ENCODE data around the gene MNT.

The MNT gene

DNA sequence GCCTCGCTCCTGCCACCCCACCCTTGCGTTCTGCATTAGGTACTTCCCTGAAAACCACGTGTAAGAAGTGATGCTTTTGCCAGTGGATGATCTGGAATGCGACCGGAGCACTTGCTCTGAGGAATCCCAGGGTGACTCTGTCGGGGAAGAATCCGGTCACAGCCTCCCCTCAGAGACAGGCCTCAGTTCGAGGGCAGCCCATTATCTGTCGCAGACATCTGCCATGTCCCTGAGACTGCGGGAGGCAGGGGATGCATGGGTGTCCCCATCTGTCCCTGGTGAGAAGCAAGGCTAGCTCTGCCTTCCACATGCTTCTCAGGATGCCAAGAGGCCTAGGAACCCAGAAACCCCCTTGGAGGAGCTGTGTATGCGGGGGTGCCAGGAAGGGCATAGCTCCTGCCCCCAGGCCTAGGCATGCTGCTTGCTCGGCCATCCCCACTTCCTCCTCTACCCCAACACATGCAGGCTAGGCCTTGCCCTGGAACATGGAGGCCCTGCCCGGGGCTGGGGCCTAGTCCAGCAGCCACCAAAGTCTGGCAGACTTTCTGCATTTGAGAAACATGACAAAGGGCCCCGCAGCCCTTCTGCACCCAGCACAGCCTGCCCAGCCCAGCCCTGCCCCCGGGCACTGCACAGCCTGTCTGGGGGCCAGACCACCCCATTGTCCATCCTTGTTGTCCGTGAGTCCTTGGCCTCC lies 20.5 kb downstream of the MNT start:
- DNase-seq: no peak

DNA sequence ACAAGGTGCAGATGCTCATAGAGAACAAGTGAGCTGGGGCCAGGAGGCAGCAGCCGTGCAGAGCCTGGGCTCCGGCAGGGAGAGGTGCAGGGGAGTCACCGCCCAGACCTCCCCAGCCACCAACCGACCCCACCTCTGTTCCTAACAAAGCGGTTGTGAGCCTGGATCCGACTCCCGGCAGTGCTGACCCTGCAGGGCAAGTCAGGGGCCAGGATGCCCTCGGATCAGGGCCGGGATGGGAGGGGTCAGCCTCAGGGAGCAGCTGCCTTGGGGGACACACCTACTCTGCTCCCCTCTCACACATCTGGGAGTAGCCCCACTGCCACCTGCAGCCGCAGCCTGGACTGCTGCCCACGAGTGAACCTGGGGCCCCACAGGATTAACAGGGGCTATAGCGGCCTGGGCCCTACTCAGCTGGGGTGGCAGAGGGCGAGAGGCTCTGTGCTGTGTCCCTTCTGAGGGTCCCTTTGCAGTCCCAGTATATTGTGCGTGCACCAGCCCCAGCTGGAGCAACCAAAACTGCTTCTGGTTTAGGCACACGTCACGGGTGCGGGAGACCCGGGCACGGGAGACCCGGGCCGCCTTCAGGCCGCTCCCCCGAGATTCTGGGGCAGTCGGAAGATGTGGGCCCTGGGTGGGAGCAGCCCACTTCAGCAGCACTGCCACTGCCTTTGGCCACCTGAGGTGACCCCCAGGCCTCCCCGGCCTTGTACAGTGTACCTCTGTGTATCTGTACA lies 21.2 kb downstream of the MNT start:
- DNase-seq: no peak

DNA sequence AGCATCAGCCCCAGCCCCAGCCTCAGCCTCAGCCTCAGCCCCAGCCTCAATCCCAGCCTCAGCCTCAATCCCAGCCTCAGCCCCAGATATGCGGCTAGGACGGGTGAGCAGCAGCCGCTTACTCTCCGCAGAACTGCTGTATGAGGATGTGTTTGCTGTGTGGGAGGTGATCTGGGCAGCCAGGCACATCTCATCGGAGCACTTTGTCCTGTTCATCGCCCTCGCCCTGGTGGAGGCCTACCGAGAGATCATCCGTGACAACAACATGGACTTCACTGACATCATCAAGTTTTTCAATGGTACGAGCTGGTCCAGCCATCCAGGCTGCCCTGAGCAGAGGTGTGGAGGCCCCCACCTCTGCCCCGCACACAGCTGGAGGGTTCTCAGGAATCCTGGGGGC lies 22.0 kb downstream of the MNT start:
- DNase-seq: no peak

DNA sequence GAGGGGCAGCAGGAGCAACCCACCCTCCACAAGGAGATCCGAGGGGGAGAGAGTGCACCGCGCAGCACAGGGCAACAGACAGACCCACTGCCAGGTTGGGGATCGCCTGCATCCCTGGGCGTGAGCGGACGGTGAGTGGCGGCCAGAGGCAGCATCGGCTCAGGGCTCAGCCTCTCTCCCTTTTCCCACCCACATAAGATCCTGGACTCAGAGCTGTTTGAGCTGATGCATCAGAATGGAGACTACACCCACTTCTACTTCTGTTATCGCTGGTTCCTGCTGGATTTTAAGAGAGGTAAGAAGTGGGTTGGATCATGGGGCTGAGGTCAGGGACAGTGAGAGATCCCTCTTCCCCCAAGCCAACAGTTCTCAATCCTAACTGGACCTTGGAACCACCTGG lies 23.2 kb downstream of the MNT start:
- DNase-seq: no peak

DNA sequence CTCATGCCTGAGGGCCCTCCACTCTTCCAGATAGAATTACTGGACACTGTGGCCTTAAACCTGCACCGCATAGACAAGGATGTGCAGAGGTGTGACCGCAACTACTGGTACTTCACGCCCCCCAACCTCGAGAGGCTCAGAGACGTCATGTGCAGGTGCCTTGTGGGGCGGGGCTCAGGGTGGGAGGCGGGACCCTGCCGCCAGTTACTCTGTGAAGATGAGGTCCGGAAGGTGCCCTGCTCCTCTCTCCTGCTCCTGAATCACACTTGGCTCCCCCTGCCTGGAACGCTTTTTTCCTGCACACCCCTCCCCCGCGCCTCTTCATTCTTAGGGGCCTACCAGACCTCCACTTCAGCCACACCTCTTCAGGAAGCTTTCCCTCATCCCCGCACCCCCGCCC lies 24.8 kb downstream of the MNT start:
- no peak for DNase-seq

DNA sequence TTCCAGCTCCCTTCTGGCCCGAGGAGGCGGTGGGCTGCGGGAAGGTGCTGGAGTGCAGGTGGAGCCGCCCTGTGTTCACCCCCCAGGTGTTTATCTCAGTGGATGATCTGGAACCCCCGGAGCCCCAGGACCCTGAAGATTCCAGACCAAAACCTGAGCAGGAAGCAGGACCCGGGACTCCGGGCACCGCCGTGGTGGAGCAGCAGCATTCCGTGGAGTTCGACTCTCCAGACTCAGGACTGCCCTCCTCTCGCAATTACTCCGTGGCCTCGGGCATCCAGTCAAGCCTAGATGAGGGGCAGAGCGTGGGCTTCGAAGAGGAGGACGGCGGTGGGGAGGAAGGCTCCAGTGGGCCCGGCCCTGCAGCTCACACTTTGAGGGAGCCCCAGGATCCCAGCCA lies 25.5 kb downstream of the MNT start:
- no peak for DNase-seq

DNA sequence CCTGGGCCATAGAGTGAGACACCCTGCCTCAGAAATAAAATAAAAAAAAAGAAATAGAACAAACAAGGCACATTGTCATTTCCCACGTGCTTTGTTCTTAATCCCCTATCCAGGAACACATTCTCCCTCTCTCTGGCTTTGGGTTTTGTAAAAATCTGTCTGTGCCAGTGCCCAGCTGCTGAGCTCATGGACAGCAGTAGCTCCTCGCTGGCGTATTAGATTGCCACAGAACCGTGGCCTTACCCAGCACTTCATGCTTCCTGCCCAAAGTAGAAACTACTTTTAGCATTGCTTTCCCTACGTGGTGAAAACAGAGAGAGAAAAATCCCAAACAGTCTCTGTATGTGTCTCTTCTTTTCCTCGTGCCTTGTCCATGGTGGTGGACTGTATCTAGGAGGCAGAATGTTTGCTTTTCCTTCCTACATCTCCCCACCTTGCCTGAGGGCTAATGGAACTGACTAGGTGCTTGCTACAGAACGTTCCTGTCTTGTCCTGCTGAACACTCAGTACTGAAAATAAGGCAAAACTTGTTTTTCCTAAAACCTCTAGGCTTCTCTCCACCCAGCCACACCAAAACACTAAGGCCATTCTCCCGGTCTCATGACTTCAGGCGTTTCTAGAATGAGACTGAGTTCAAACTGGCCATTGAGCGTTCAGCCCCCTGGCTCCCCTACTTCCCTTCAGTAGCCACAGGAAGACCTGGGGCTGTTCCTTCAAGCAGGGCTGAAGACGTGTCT lies 26.1 kb downstream of the MNT start:
- DNase-seq: no peak

DNA sequence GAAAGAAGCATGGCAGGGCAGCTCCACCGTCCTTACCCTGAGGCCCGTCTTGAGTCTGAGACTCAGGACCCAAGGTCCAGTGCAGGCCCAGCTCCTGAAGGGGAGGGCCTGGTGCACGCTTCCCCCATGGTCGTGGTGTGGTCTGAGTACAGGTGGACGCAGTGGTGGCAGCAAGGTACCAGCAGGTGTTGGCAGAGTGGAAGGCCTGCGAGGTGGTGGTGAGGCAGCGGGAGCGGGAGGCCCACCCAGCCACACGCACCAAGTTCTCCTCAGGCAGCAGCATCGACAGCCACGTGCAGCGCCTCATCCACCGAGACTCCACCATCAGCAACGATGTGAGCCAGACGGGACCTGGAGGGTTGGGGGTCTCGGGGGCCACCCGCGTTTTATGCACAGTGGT lies 27.7 kb downstream of the MNT start:
- no peak for DNase-seq

DNA sequence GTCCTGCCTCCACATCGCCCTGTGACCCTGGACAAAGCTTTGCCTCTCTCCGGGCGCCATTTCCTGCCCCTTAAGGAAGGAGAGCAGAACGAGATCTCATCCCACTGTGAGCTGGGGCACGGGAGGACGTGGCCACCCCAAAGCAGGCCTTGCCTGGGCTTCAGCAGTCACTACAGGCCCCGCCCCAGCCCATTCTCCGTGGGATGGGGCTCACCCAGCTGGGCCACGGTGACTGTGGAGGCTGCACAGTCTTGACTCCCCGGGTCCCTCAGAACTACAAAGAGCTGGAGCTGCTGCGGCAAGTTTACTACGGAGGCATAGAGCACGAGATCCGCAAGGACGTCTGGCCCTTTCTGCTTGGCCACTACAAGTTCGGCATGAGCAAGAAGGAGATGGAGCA lies 28.2 kb downstream of the MNT start:
- no peak for DNase-seq

DNA sequence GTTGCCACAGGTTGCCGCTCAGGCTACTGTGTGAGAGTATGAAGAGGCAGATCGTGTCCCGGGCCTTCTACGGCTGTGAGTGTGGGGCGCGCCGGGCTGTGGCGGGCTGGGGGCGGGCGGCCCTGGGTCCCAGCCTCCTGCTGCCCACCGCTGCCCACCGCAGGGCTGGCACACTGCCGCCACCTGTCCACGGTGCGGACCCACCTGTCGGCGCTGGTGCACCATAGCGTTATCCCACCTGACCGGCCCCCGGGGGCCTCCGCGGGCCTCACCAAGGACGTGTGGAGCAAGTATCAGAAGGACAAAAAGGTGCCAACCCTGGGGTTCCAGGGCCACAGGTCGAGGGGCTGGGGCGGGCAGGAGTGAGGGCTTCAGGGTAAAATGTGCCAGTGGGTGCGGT lies 28.7 kb downstream of the MNT start:
- no peak for DNase-seq

DNA sequence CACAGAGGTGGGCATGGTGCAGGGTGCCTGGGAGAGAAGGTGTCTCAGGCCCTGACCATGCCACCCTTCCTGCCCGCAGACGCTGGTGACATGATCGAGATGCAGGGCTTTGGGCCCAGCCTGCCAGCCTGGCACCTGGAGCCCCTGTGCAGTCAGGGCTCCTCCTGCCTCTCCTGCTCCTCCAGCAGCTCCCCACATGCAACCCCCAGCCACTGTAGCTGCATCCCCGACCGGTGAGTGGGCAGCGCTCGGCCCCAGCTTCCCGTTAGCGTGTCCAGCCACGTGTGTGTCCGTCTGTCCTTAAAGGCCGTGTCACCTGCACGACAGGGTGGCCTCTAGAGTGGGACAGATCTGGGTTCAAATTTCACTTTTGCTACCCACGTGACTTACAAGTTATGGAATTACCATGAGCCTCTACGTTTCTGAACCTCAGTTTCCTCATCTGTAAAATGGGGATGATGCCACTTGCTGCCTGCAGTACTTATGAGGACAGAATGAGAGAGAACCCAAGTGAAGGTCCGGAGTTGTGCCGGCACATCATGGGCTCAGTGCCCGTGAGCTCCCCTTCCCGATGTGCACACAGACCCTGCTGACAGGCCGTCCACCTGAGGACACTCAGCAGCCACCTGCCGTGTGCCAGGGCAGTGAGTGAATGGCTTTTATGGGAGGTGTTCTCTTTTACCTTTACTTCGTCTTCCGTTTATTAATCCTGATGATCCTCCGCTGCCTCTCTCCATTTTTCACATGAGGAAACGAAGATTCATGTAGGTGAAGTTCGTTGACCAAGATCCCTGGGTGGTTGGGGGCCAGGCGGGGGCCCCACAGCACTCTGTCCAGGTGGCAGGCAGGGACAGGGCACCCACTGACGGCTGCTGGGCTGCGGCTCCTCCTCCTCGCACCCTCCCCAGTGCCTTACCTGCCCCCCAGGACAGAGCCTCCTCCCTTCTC lies 29.4 kb downstream of the MNT start:
- DNase-seq: no peak

DNA sequence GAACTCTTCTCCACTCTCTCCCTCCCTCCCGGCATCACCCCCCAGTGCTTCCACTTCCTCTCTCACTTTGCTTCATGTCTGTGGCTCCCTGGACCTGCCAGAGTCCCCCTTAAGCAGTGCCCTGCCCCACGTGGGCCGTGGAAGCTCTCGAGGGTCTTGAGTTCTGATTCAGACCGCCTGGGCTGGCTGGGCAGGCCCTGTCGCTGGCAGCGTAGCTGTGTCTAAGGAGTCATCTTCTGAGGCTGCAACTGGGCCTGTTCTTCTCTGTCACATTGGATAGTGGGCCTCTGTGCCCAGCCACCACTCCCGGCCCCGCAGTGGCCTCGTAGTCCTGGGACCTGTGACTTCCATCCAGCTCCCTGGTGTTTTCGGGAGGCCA lies 30.7 kb downstream of the MNT start:
- DNase-seq: no peak

DNA sequence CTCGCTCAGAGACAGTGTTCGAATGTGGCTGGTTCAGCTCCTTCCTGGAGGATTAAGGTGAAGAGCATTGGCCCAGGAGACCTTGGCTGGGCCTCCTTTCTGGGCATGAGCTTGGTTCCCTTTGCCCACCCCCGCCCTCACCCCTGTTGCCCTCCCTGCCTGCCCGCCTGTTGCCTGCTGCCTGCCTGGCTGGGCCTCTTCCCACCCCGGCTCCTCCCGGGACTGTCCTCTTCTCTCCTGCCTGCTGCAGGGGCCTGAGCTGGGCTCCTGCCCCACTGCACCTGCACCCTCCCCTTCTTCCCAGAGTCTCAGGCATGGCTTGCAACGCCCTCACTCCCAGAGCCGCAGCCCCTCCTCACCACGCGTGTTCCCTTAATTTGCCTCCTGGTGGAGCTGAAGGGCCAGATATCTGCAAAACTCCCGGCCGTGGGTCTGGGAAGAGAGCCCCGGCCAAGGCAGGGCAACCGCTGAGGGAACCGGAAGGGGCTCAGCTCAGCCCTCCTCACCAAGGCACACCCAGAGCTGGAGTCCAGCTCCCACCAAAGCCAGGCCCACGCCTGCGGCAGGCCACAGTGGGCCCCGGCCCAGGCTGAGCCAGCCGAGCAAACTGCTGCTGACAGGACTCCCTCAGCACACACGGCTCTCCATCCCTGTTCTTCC lies 31.2 kb downstream of the MNT start:
- DNase-seq: no peak

DNA sequence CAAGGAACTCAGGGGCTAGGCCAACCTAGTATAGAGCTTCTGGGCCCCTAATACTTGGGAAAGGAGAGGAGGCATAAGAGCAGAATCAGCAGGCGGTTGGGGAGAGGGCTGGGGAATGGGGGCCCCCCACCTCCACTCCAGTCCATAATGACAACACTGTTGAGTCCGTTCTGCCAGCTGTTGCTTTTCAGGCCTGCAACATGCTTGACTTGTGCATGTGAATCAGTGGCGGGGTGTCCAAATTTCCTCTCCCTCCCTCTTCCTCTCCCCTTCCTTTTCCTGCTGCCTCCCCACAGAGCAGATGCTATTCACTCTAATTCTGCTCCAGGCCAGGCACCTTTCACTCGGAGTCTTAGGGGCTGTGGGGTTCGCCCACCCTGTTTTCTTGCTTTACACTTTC lies 31.8 kb downstream of the MNT start:
- DNase-seq: no peak

DNA sequence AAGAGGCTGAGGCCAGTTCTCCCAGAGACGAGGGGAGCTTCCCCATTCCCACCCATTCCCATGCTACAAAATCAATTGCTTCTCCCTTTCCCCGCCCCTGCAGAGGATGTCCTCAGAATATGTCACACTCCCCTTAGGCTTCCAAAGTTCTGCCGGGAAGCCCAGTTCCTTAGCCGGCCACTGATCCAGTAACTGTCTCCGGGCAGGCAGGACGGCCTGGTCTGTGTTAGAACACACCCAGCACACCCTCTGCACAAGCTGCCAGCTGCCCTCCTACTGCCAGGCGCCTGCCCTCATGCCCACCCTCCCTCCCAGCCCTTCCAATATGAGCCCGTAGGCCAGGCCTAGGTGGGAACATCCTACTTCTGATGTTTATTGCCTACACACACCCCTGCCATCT lies 32.5 kb downstream of the MNT start:
- DNase-seq: no peak

DNA sequence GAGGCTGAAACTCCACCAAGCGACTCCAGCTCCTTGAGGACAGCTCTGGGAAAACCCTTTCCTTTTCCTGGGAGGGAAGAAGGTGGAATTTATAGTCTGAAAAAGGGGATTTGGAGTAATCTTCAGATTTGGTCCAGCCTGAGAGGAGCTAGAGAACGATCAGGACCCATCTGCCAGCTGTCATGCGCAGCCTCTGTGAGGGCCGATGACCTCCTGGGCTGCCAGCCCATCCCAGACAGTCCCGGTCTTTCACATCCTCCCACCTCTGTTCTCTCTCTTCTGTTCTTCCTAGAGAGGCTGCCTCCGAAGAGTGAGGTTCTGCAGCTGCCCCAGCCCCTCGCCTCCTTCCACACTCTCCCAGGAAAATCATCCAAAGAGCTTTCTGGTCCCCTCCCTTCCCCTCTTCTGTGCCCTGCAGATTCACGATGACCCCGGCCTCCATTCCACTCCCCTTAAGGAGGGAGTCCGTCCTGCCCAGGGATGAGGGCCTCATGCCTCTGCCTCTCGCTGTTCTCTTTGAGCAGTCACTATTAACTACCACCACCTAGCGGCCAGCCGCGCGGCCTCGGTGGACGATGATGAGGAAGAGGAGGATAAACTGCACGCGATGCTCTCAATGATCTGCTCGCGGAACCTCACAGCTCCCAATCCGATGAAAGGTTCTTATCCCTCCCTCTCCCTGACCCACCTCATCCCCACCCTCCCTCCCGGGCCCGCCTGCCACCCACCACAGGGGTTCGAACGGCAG lies 33.9 kb downstream of the MNT start:
- DNase-seq: no peak

DNA sequence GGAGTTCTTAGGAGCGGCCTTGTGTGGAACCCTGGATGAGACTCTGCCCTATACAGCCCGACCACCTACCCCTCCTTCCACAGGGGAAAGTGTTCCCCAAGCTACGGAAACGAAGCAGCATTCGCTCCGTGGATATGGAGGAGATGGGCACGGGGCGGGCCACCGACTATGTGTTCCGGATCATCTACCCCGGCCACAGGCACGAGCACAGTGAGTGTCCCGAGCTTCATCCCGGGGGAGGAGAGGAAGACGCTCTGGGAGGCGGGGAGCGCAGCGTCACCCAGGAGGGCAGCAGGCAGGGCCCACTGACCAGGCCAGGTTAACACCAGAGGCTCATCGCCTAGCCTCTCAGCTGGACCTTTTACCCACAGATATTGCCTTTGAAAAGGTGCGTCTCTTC lies 35.7 kb downstream of the MNT start:
- DNase-seq: no peak

DNA sequence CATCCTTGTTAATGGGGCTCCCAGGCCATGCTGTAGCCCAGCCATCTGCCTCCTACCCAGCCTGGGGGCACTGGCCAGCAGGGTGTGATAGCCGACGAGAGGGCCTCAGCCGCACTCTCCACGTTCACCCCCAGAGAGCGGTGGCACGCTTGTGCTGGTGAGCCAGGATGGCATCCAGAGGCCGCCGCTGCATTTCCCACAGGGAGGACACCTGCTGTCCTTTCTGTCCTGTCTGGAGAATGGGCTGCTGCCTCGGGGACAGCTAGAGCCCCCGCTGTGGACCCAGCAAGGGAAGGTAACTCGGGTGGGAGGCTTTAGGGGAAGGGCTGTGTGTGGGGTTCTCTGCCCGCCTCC lies 36.1 kb downstream of the MNT start:
- no peak for DNase-seq

DNA sequence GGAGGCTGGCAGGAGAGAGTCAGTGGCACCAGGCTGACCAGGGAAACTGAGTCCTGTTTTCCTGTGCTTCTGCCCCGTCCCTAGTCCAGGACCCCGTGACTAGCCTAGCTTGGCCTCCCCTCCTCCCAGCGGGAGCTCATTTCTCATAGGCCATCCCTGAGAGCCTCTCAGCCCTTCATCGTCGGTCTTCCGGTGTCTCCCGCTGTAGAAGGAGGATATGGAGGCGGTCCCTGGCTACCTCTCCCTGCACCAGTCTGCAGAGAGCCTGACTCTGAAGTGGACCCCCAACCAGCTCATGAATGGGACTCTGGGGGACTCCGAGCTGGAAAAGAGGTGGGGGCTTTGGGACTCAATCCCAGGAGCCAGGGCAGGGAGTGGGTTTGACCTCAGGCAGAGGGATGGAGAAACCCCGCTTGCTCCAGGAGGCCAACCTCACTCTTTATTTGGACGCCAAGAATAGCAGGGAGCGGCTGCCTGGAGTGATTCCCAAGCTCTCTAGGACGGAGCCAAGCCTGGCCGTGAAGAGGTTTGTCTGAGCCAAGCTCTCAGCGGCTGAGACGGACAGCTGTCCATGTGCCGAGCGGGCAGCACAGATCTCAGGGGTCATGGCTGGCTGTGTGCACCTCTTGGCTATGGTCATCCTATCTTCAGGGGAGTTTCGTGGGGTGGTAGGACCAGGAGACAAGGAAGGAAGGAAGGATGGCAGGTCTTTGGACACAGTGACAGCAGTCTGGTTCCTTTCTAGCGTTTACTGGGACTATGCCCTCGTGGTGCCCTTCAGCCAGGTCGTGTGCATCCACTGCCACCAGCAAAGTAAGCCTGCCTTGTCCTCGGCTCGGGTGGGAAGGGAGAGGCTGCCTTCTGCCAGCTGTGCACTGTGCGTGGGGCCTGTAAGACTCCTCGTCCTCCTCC lies 36.8 kb downstream of the MNT start:
- no peak for DNase-seq

DNA sequence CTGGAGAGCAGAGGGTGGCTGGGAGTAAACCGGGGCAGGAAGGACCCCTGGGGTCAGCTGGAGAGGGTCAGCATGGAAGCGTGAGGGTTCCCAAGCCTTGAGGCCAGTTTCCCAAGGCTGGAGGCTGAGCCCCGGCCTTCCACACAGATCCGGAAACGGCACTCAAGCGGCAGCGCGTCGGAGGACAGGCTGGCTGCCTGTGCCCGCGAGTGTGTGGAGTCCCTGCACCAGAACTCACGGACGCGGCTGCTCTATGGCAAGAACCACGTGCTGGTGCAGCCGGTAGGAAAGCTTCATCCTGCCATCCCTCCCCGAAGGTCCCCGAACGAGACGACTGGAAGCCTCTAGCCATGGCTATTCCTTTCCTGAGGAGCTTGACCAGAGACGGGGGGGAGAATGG lies 37.5 kb downstream of the MNT start:
- no peak for DNase-seq

DNA sequence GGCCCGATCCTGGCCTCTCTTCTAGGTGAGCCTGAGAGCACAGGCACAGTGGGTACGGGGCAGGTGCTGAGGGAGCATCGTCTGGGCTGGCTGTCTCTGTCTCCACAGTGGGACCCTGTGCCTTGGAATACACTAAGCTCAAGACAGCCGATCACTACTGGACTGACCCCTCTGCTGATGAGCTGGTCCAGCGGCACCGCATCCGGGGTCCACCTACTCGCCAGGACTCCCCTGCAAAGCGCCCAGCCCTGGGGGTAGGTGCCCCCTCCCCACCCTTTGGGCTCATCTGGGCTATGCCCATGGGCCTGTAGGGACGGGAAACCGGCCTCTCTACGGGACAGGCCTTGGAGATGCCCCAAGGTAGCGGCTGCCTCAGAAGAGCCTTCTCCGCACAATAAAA lies 38.0 kb downstream of the MNT start:
- no peak for DNase-seq

All from suppressor macrophage treated with lipopolysaccharide for 4 hours (primary cell).